H4 (cell line): ENCODE data around the gene SLC17A3. TPM values are rescaled to one million over a fixed set of nuclear protein-coding genes. Genes with fewer than 3 reads are reported as not detected.

Experiments
- DNase-seq: peaks from one replicate; pipeline ENCODE4 v3.0.0-alpha.2; 2015; ENCODE audit warnings: low spot score
- total RNA-seq: library from RNA; depleted of rRNA; stranded (reverse); fragments of >200 nt; shearing (Covaris generic); gene quantifications from 2 replicates; pipeline ENCODE4 v1.2.3, GENCODE V29; 2014; rRNA removed

SLC17A3 gene, protein sequence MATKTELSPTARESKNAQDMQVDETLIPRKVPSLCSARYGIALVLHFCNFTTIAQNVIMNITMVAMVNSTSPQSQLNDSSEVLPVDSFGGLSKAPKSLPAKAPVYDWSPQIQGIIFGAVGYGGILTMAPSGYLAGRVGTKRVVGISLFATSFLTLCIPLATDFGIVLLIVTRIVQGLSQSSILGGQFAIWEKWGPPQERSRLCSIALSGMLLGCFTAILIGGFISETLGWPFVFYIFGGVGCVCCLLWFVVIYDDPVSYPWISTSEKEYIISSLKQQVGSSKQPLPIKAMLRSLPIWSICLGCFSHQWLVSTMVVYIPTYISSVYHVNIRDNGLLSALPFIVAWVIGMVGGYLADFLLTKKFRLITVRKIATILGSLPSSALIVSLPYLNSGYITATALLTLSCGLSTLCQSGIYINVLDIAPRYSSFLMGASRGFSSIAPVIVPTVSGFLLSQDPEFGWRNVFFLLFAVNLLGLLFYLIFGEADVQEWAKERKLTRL
- total RNA-seq, result 0.39 TPM in 1 of 2 replicates, not detected in the other

DNA sequence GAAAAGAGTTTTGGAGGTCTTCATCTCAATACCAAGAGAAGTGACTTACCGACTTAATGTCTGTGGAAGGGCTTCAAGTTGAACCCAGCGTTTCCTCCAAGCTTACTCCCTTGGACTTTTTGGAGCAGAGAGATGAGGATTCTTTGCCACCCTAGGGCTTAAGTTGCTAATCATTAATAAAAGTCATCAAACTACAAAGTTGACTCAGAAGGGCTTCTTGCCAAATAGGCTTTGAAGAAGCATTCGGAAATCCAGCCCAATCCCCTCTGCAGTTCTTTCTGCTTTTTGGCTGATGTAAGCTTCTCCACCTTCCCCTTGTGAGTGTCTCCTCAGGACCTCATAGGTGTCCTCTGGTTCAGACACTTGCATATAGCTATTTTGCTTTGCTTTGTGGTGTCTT lies at the start of gene SLC17A3:
Gene SLC17A3, minus strand, starts transcription at position 126 of the 400 bp plus-strand sequence. CDS start 5,856 bp downstream, outside the sequence.
- no peak for DNase-seq

DNA sequence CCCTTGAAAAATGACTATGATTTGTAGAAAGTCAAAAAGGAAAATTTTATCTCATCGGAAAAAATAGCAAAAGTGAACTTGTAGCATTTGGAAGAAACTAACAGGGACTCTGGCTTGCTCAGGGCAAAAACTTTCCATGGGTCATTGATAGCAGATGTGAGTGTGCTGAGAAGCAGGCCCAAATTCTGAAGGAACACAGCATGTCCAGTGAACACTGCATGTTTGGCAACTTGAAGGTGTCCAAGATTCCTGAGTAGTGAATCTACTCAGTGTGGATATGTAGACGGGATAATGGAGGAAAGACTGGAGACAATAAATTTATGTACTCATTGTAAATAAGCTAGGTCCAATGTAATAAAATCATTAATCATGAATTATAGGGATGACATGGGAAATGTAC lies 48.3 kb upstream of the SLC17A3 start:
- DNase-seq, result no peak

DNA sequence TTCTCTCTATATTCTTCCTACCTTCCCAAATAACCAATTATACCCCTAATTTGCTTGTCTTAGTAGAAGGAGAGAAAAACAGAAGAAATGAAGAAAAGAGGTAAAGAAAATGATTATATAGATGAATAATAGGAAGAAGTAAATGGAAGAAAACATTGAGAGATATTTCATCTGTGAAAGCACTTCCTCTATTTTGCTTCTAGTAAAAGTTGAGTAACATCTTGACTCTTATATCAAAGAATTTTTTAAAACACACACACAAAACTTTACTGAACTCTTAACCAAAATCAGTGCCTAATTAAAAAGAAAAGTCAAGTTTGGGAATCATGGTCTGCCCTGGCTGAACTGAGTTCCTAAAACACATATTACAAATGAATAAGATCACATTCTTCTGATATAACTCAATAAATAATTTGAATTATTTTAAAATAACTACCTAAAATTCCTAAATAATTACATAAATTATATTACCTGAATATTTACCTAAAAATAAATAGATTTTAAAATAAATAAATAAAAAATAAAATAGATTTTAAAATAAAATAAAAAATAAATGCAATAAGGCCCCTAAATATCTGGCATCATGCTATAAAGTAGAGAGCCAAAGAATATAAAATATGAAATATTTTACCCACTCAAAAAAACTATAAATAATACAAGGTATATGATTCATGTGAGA lies 47.6 kb upstream of the SLC17A3 start:
- no peak for DNase-seq

DNA sequence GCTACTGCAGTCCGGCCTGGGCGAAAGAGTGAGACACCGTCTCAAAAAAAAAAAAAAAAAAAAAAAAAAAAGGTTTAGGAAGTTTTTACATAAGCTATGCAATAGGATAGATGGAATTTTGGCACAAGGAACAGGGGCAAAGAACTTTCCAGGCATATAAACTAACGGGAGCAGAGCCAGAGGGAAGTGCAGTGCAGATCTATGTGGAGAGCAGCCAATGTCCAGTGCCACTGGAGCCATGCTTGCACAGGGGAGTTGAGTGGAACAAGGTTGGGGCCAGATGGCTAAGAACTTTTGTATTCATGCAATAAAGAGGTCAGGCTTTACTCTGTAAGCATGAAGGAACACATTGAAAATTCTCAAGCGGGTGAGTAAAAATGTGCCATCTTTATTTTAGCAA lies 45.6 kb upstream of the SLC17A3 start:
- no peak for DNase-seq

DNA sequence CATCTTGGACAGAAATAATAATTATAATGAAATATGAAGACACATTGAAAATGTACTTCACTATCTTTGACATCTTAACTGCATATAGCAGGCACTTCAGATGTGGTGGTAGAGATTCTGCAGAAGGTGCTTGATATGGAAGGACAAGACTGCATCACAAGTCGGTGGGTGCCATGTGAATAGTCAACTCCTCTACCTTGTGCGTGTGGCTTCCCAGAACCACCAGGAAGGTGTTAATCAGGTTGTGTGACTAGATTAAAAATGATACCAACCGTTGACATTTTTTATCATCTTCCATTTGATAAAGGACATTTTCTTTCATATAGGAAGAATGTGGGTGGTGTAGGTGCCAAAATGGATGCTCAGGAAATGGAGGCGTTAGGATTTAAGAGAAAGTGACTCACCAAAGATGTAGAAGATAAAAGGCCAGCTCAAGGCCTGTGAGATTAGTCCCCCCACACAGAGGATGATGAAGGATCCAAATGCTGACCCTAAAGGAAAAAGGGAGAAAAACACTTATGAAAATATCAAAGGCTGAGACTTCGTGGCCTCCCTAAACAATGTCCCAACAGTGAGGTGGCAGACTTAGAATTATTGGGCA lies 44.1 kb upstream of the SLC17A3 start:
- no peak for DNase-seq

DNA sequence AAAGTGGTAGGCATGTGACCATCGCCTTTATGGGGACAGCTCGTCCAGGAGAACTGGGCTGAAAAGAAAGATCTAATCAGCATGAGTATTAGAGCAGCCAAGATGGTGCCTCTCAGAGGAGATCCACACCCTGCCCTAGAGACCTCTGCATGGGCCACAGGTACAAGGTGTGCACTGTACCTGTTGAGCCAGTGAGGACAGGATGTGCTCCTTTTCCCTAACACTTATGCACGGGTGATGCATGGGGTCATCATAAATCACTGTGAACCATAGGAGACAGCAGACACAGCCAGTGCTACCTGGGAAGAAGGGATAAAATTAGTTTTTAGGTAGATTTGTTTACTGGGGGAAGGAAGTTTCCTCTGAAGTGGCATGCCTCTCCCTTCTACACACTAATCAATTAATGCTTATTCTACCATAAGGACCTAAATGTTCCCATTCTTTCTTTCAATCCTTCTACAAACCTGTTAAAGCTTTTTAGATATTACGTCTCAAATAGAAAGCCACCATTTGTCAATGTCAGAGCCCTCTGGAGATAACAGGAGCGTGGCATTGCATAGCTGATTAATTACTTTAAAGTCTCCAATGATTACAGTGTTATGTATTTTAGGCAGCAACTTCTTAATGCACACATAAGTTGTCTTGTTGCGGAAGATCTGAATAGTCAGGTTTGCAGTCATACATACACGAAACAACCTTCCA lies 42.9 kb upstream of the SLC17A3 start:
- no peak for DNase-seq

DNA sequence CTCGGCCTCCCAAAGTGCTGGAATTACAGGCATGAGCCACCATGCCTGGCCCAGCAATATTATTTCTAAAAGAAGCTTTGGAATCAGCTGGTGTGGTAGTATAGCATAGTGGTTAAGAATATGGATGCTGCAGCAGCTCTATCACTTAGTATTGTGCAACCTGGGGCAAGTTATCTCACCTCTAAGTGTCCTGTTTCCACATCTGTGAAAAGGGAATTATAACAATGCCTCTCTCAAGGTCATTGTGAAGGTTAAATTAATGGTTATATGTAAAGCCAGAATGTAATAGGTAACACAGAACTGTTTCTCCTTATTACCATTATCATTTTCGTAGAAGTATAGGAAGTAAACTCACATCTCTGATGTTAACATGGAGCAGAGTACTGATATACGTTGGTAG lies 42.3 kb upstream of the SLC17A3 start:
- DNase-seq, result no peak

DNA sequence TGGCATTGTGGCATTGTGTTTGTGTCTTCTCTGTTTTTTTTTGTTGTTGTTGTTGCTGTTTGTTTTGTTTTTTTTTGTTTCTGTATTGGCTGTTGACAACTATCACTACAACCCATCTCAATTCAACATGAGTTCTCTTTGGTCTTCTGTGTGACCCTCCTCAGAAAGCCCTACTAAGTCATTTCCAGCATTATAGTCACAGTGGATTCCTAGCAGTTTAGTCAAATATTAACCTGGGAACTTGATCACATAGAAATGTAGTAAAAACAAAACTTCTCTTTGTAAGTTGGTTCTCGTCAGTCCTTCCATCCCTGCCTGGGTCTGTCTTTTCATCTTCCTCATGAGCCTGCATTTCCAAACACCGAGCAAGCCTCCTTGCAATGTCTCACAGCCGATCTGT lies 39.7 kb upstream of the SLC17A3 start:
- no peak for DNase-seq

DNA sequence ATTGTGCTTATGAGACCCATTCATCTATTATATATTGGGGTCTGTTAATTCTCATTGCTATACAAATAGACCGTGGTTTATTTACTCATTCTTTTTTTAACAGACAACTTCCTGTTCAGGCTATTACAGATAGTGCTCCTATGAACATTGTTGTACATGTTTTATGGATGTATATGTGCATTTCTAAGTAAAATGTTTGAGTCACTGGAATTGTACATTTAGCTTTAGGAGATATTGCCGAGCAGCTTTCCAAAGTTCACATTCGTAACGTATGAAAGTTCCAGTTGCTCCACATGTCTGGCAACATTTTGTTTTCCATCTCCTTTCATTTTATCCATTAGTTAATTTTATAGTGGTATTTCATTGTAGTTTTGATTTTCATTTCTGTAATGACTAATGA lies 37.3 kb upstream of the SLC17A3 start:
- no peak for DNase-seq

DNA sequence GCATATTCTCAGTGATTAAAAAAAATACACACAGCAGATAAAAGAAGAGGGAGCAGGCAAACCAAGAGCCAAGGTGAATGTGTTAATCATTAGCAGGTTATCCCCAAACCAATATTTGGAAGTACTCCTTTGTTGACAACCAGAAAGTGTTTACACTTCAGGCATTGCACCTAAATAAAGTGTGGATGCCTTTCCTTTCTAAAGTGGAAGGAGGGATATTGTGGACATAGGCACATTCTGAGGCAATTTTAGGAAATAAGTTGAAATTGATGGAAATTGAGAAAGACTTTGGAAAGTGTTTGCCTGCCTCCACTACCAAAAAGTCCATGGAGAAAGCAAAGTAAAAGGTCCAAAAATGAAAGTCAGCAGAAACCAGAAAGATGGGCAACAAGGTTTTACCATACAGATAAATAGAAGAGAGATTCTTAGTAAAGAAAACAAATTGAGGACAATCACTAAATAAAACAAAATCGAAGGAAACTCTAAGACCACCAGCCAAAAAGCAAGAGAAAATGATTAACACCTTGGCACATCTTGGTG lies 33.5 kb upstream of the SLC17A3 start:
- DNase-seq, result no peak

DNA sequence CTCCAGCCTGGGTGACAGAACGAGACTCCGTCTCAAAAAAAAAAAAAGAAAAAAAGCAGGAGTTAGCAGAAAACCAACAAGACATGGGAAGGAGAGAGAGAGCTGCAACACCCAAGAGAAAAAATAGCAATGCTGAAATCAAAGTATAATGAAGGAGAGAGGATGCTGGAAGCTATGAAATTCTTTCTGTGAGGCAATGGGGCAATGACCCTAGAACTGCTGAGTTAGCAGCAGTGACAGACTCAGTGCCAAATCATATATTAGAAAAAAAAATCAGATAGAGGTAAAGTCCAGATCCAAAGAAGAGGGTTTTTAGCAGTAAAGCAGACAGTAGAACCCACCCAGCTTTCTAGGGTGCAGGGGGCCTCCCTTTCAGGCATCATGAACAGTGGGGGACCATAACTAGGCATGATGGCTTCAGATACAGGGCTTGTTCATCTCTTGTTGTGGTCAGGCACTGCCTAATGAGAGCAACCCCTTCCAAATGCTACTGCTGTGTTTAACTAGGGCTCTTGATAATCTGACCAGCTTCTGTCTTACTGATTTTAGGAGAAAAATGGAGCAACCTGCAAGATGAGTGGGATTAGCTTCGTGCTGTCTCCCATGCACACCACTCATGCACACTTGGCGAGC lies 29.5 kb upstream of the SLC17A3 start:
- no peak for DNase-seq

DNA sequence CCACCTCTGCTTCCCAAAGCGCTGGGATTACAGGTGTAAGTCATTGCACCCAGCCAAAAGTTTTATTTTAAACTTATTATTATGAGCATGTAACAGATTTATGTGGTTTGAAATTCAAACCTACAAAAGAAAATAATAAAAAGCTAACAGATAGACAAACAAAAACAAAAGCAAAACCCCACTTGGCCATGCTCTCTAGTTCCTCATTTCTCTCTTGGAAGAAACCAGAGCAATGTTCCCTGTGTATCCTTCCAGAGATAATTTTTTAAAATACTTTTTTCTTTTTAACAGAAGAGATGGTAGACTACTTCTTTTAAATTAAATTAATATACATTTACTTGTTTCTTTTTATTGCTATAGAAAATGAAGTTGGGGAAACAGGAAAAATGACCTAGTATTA lies 28.0 kb upstream of the SLC17A3 start:
- DNase-seq, result no peak

DNA sequence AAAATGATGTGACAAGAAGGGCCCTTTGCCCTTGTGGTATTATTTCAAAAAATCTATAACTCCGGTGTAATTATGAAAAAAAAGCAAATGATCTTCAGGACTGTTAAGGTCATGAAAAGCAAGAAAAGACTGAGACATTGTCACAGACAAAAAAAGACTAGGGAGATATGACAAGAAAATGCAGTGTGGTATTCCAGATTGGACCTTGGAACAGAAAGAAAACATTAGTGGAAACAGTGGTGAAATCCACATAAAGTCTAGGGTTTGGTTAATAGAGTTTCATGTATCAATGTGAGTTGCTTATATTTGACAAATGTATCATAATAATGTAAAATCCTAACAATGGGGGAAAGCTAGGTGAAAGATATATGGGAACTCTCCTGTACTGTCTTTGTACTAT lies 26.8 kb upstream of the SLC17A3 start:
- DNase-seq, result no peak

DNA sequence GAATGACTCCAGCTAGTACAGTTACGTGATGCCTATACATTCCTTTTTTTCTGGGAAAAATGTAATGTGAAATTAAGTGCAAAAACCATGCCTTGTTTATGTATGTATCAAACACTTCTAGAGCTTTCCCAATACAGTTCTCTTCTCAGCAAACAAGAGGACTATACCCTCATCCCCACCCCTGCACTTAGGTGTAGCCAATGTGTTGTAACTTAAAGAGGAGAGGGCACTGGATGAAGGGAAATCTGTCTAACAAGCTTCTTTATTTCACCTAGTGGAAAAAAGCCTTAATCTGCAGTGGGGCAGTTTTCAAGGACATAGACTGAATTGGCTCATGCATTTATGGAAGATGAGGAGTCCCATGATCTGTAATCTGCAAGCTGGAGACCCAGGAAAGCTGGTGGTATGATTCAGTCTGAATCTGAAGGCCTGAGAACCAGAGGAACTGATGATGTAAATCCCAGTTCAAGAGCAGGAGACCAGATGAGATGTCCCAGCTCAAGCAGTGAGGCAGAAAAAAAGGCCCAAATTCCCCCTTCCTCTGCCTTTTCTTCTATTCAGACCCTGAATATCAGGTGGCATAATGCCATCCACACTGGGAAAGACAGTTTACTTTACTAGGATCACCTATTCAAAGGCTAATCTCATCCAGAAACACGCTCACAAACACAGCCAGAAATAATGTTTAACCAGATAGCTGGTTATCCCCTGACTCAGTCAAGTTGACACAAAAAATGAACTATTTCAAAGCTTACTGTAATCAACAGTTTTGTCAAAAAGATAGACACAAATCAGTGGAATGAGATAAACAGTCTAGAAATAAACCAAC lies 25.8 kb upstream of the SLC17A3 start:
- DNase-seq, result no peak

DNA sequence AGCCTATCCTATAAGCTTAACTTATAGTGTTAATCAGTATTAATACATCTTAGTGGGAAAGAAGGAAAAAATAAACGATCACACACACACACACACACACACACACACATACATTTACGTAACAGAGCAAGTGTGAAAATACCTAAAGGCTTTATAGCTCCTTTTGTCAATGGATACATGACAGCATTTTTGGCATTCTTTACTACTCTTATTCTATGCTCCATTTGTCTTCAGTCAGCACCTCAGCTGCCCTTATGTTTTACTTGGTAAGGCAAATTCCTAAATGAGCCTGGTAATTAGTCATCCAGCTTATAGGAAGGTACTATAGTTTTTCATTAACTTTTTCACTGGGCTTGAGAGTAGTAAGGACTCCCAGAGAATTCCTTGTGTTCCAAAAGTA lies 25.1 kb upstream of the SLC17A3 start:
- DNase-seq, result no peak

DNA sequence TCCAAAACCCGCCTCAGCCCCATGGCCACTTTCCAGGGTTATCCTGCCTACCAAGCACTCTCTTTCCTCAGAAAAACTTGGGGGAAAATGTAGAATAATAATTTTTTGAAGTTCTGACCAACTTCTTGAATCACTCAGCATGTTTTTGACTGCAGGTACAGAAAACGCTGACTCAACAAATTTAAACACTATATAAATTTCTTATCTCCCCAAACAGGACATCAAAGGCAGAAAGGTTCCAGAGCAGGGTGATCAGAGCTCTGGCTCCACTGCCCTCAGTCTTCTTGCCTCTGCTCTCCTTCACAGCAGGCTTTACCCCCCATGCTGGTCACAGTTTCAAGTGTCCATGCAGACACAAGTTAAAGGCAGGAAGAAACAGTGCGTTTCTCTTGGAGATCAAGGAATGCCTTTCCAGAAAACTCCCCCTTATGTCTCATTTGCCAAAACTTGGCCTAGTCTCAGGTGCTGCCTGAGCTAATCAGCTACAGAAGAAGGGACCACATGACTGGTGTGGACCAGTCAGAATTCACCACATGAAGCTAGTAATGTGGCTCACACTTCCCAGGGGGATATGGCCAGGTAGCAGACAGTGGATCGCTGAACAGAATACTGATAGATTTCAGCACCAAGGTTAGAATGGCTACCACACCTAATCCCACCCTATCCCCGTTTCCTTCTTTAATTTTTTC lies 24.4 kb upstream of the SLC17A3 start:
- no peak for DNase-seq

DNA sequence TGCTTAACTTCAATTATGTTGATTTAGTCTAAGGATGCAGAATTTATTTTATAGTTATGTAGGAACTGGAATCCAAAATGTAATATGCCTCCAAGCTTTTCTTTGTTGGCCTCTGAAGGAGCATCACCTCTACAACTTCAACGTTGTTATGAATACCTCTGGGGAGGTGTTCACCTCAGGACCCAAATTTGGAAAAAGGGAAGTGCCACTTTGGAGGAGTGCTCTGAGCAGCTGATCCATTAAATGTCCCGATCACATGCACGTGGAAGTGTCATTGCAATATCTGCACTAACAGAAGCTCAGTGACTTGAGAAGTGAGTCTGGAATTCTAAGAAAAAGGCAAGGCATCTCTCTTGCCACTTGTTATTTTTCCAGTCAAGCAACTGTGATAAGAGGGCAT lies 22.2 kb upstream of the SLC17A3 start:
- no peak for DNase-seq

DNA sequence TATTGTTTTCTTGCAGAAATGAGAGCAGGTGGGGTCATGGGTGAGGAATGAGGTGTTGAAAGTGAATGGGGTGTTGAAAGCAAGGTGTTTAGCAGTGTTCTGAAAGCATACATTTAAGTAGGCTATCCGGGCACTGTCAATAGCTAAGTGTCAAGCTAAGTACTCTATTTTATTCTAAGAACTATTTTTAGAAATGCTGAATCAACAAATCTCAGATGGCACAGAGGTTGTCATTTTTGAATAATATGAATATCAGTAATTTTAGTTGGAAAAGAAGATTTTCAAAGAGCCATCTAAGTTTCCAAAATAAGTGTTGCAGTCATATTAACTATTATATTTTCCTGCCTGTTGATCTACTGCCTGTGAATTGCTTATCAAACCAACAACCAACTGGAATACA lies 21.7 kb upstream of the SLC17A3 start:
- no peak for DNase-seq

DNA sequence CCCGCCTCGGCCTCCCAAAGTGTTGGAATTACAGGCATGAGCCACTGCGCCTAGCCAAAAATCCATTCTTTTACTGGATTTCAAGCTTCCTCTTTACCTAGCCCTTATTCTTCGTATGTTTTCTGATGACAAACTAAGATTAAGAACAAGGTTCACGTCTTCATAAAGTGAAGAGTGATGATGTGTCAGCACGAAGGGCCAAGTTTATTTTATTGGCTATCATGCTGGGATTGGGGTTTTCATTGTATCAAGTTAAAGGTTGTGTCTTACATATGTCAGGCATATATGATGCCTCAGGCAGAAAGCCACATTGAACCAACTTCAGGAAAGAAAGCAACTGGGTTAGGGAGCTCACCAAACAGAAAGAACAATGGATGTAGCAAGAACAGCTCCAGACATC lies 19.7 kb upstream of the SLC17A3 start:
- DNase-seq, result no peak

DNA sequence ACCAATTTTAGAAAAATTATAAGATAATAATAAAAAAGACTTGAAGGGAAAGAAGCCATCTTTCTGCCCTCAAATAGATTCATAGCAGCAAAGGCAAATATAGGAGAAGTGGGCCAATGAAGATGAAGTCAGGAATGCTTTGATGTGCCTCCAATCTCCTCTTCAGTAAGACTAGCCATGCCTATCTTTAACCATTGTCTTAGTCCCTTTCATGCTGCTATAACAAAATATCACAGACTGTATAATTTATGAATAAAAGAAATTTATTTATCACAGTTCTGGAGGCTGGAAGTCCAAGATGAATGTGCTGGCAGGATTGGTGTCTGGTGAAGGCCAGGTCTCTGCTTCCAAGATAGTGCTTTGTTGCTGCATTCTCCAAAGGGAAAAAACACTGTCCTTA lies 18.8 kb upstream of the SLC17A3 start:
- no peak for DNase-seq
